Measurements from ENCODE around the gene PWWP2A.
"Not testable (repeated sequence)": the region's sequence is repeated elsewhere in the genome, so short reads cannot be mapped to it uniquely, and the experiment has no call there.

Gene PWWP2A

DNA sequence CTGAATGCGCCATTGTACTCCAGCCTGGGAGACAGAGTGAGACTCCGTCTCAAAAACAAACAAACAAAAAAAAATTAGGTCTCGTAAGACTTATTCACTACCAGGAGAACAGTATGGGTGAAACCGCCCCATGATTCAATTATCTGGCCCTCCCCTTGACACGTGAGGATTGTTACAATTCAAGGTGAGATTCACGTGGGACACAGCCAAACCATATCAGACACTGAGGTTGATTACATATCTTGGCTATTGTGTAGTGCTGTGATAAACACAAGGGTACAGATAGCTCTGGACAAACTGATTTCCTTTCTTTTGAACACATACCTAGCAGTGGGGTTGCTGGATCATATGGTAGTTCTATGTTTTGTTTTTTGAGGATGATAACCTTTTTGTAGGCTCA is 42.4 kb upstream of the PWWP2A start:
- H3K27ac ChIP-seq = no peak overlapping the region
- TF ChIP-seq, protein P1, sequence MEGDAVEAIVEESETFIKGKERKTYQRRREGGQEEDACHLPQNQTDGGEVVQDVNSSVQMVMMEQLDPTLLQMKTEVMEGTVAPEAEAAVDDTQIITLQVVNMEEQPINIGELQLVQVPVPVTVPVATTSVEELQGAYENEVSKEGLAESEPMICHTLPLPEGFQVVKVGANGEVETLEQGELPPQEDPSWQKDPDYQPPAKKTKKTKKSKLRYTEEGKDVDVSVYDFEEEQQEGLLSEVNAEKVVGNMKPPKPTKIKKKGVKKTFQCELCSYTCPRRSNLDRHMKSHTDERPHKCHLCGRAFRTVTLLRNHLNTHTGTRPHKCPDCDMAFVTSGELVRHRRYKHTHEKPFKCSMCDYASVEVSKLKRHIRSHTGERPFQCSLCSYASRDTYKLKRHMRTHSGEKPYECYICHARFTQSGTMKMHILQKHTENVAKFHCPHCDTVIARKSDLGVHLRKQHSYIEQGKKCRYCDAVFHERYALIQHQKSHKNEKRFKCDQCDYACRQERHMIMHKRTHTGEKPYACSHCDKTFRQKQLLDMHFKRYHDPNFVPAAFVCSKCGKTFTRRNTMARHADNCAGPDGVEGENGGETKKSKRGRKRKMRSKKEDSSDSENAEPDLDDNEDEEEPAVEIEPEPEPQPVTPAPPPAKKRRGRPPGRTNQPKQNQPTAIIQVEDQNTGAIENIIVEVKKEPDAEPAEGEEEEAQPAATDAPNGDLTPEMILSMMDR (conservative IDR thresholded peaks at IDR 0.05) = no peak

DNA sequence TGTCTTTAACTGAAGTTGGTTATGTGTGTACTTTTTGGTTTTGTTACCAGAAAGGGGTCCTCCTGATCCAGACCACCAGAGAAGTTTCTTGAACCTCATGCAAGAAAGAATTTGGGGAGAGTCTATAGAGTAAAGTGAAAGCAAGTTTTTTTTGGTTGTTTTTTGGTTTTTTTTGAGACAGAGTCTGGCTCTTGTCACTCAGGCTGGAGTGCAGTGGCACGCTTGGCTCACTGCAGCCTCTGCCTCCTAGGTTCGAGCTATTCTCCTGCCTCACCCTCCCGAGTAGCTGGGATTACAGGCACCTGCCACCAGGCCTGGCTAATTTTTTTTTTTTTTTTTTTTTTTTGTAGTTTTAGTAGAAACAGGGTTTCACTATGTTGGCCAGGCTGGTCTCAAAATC is 41.6 kb upstream of the PWWP2A start:
- H3K27ac ChIP-seq = not testable (repeated sequence)

DNA sequence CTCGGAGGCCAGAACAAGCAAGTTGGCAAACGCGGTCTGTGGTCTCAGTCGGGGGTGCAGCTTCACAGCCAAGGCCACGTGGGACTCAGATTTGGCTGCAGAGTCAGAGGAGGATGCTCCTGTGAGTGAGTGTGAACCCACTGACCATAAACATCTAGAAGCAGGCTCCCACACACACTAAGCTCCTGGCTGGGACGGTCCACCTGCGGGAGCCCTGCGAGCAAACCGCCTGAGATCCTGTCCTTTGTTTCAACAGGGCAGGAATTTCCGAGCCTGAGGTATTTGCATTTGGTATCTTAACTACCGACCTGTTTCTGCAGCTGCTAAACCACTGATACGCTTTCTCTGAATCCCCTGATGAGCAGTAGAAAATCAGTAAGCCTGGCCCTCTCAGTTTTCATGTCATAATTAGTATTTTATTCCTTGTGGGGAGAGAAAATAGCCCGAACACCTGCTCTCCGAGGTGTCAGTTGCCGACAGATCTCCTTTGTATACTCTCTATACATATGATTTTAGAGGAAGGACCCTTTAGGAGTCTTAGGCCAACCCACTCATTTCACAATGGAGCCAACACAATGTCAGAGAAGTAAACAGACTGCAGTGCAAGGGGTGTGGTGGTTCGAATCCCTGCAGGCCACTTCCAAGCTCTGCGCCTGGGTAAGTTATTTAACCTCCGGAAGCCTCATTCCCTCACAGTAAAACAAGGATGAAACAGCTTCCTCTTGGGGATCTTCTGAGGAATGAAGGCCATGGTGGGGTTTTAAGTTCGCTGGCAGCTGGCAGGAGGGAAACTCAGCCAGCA is 40.9 kb upstream of the PWWP2A start:
- no peak overlapping the region for H3K27ac ChIP-seq
- TF ChIP-seq, protein P1 (conservative IDR thresholded peaks at IDR 0.05) = no peak

- TF ChIP-seq, protein P1 (conservative IDR thresholded peaks at IDR 0.05) = peak; percentile 24; the same call in 1 of the 2 replicates
- no peak overlapping the region for H3K27ac ChIP-seq
These were observed 38.8 kb upstream of the PWWP2A start for GRCh38 chr5:160158087-160158486.

DNA sequence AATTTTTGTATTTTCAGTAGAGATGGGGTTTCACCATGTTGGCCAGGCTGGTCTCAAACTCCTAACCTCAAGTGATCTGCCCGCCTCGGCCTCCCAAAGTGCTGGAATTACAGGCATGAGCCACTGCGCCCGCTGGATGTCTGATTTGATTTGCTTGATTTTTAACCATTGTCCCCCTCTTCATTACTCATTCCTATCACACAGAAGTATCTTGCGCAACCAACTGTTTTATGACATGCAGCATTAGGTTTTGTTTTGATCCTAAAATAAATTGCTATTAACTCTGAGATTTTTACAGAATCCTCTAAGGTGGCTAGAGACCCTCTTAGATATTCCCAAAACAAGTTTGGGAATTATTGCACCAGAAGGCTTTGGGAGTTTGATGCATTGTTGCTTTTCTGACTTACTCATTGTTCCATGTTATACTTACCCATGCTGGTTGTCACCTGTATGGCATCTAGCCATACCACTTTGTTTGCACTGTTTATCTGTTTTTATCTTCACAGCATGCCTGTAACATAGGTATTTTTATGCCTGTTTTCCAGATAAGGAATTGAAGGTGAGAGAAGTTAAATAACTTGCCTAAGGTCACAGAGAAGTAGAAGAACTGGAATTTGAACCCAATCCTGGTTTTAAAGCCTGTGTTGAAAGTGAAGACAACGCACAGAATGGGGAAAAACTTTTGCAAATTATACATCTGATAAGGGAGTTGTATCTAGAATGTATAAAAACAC is 35.9 kb upstream of the PWWP2A start:
- TF ChIP-seq, protein P1 (conservative IDR thresholded peaks at IDR 0.05) = no peak

GRCh38 chr5:160152901-160153300 is 33.7 kb upstream of the PWWP2A start:
- TF ChIP-seq, protein P1 (conservative IDR thresholded peaks at IDR 0.05) = no peak
- H3K27ac ChIP-seq = no peak overlapping the region

More for the DNA sequence above, 35.9 kb upstream of the PWWP2A start:
- no peak overlapping the region for H3K27ac ChIP-seq

DNA sequence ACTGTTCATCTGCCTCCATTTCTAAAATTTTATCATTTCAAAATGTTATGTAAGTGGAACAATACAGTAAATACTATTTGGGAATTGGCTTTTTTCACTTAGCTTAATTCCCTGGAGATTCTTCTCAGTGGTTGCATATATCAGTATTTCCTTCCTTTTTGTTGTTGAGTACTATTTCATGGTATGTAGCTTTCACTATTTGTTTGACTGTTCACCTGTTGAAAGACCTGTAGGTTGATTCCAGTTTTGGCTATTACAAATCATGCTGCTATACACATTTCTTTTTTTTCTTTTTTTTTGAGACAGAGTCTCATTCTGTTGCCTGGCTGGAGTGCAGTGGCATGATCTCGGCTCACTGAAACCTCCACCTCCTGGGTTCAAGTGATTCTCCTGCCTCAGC is 33.0 kb upstream of the PWWP2A start:
- TF ChIP-seq, protein P1 (conservative IDR thresholded peaks at IDR 0.05) = no peak
- no peak overlapping the region for H3K27ac ChIP-seq

- H3K27ac ChIP-seq = no peak overlapping the region
- TF ChIP-seq, protein P1 (conservative IDR thresholded peaks at IDR 0.05) = no peak
These were observed 31.8 kb upstream of the PWWP2A start for GRCh38 chr5:160151017-160151416.
